ENCODE measurements around the gene RXRA.
A peak's percentile ranks its signal among the peaks of the same experiment; 100 is the strongest.

Gene RXRA

DNA sequence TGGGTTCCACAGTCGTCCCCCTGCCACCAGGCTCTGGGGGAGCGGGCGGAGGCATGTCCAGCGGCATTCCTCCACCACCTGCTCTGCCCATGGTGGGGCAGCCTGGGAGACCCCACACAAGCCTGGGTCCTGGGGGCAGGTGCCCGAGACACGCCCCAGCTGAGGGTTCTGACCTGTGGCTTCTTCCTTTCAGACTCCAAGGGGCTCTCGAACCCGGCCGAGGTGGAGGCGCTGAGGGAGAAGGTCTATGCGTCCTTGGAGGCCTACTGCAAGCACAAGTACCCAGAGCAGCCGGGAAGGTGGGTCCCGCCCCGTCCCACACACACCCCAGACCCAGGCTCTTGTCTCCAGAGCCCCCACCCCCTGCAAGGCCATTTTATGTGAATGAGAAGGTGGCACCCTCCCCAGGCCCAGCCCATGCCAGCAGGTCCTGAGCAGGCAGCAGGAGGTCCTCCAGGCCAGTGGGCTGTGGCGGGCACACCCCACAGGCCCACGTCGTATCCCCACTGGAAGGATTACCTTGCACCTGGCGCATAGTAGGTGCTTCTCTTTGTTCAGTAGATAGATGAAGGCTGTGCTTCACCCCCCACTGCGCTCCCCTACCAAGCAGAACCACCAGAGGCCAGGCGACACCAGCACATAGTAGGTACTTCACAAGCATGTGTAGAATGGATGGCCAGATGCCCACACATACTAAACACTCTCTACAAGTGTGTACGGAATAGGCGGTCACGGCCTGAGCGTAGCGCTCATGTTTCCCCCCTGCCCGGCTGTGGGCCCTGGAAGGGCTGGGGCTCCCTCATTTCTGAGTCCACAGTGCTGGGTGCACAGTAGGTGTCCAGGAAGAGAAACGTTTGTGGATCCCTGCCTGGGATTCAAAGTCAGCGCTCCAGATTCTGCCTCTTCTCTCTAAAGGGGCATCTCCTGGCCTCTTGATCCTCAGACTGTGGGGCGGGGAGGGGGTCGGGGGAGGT, 107.9 kb downstream of the RXRA start:
- no peak for DNase-seq (ENCODE audit: low read depth in 2 of 2)

DNA sequence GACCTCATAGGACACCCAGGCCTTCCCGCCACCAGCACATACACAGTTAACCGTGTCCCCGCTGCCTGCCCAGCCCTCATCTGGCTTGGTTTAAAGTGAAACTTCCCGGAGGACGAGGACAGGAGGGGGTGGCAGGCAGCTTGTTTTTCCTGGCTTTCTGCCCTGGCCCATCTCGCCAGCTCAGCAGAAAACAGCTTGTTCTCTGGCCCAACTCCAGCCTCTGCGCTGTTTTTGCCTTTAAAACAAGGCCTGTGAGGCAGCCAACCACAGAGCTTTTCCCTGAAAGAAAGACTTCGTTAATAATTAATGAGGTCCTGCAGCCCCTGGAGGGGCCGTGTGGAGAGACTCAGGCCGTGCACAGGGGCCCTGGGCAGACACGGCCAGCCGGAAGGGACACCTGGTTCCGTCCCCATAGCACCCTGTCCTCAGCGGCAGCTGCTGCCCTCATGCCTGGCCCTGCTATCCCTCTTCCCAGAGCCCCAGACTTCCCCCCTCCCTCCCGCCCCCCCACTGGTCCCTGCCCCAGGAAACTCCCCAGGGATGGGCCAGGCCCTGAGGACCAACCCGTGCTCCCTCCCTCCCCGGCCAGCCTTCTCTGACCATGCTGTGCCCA, 108.7 kb downstream of the RXRA start:
- DNase-seq (ENCODE audit: low read depth in 2 of 2) = peak; percentile 93 to 94

DNA sequence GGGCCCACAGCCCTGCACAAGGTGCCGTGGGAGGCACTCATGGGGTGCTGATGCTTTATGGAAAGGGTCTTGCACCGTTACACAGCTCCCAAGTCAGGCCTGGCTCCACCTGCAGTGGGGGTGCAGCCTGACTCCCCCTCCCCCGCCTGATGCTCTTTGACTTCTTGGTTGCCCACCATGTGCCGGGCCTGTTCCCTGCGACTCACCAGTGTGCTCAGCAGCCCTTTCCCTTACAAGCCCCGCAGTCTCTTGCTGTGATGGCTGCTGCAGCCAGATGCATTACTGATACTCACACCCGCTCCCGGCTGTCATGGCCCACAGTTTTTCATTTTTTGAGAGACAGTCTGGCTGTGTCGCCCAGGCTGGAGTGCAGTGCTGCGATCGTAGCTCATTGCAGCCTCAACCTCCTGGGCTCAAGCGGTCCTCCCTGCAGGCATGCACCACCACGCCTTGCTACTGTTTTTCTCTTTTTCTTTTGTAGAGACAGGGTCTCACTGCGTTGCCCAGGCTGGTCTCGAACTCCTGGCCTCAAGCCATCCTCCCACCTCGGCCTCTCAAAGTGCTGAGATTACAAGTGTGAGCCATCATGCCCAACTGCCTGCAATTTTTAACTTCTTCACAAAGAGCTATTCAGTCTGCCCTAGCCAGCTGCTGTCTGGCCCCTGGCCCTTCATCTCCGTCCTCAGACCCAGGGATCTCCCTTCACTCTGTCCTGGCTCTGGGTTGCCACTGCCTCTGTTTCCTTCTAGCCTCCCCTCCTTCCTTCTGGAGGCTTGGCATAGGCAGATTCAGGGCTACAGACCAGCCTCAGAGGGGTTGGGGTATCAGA, 109.5 kb downstream of the RXRA start:
- DNase-seq (ENCODE audit: low read depth in 2 of 2) = no peak

DNA sequence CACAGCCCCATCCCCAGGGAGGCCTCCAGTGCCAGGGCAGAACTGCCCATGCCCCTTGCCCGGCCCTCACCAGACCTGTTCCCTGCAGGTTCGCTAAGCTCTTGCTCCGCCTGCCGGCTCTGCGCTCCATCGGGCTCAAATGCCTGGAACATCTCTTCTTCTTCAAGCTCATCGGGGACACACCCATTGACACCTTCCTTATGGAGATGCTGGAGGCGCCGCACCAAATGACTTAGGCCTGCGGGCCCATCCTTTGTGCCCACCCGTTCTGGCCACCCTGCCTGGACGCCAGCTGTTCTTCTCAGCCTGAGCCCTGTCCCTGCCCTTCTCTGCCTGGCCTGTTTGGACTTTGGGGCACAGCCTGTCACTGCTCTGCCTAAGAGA, 110.1 kb downstream of the RXRA start:
- no peak for DNase-seq (ENCODE audit: low read depth in 2 of 2)

DNA sequence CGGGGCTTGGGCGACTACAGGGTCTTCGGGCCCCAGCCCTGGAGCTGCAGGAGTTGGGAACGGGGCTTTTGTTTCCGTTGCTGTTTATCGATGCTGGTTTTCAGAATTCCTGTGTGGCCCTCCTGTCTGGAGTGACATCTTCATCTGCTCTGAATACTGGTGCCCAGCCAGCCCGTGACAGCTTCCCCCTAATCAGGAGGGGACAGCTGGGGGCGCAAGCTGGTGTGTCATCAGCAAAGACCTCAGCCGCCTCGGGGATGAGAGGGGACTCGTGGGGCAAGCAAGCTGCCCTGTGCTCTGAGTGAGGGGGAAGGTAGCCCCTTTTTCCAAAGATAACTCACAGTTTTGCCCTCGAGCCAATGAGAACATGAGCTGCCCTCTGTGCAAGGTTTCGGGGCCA, 110.7 kb downstream of the RXRA start:
- no peak for DNase-seq (ENCODE audit: low read depth in 2 of 2)

DNA sequence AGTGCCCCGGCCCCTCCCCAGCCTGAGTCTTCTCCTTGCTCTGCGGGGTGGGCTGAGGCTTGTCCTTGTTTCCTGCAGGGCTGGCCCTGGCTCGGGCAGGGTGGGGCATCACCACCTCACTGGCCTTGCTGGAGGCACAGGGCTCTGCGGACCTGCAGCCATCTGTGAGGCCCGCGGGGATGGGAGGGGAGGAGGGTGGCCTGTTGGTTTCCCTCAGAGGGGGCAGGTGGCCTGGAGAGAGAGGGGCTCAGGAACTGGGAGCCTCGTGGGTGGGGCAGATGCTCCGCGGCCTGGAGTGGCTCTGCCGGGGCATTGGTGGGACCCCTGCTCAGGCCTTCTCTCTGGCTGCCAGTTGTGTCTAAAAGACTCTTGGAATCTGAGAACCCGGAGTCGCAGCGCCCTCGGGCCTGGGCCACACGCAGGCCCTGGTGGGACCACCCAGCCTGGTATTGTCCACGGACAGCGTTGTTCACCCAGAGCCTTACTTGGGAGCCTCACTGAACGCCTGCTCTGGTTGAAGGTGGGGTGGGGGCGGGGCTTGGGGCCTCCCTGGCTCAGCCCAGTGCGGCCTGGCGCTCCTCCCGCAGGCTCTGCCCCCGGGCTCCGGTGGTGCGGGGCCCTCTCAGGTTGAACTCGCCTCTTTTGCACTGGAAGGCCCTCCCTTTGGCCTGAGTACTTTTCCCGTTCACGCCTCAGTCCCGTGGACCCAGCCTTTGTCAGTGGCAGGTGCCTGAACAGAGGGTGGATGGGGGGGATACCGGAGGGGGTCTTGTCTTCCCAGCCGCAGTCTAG, 111.3 kb downstream of the RXRA start:
- DNase-seq (ENCODE audit: low read depth in 2 of 2) = no peak

DNA sequence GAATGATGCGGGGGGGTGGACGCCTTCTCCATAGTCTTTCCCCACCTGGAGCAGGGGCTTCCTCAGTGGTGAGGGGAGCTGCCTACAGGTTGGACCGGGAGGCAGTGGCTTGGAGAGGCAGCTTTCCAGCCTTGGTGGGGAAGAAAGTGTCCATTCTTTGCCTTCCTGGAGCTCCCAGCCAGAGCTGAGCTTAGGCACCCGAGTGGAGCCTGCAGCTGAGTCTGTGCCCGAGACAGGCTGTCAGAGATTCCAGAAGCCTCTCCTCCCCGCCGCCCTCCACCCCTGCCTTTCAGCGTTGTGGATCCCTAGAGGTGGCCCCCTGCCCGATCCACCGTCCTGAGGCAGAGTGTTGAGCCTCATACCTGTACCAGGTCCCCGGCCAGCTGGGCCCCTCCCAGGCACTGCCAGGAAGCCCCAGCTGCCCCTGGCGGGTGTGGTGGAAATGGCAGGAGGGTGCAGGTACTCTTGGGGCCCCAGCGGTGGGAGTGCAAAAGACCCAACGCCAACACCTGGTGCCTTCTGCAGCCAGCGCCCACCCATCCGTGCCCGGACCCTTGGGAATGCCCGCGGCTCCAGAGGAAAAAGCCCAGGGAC, 112.0 kb downstream of the RXRA start:
- DNase-seq (ENCODE audit: low read depth in 2 of 2) = no peak

DNA sequence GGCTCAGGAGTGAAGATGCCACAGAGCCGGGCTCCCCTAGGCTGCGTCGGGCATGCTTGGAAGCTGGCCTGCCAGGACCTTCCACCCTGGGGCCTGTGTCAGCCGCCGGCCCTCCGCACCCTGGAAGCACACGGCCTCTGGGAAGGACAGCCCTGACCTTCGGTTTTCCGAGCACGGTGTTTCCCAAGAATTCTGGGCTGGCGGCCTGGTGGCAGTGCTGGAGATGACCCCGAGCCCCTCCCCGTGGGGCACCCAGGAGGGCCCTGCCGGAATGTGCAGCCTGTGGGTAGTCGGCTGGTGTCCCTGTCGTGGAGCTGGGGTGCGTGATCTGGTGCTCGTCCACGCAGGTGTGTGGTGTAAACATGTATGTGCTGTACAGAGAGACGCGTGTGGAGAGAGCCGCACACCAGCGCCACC, 113.1 kb downstream of the RXRA start:
- no peak for DNase-seq (ENCODE audit: low read depth in 2 of 2)

DNA sequence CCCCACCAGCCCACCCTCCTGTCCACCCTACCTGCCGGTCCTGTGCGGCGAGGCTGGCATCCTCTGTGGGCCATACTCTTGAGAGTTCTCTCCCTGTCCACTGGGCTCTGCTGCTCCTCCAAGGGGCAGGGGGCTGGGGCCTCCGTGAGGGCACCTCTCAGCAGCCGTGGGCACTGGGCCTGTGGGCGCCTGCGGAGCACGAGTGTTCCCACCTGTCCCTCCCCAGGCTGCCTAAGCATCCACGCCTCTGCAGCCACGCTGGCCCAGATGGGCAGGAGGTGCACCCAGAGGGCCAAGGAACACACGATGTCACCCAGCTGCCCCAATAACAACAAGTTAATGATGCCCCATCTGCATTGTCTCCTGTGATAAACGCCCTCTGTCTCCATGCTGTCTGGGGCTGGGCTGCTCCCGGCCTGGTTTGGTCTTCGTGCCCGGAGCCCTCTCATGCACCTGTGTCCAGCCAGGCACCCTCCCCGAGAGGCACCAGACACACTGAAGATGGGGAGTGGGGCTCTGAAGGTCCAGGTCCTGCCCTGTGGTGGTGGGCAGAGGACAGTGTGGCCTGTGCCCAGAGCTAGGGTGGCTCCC, 114.5 kb downstream of the RXRA start:
- DNase-seq (ENCODE audit: low read depth in 2 of 2) = no peak

DNA sequence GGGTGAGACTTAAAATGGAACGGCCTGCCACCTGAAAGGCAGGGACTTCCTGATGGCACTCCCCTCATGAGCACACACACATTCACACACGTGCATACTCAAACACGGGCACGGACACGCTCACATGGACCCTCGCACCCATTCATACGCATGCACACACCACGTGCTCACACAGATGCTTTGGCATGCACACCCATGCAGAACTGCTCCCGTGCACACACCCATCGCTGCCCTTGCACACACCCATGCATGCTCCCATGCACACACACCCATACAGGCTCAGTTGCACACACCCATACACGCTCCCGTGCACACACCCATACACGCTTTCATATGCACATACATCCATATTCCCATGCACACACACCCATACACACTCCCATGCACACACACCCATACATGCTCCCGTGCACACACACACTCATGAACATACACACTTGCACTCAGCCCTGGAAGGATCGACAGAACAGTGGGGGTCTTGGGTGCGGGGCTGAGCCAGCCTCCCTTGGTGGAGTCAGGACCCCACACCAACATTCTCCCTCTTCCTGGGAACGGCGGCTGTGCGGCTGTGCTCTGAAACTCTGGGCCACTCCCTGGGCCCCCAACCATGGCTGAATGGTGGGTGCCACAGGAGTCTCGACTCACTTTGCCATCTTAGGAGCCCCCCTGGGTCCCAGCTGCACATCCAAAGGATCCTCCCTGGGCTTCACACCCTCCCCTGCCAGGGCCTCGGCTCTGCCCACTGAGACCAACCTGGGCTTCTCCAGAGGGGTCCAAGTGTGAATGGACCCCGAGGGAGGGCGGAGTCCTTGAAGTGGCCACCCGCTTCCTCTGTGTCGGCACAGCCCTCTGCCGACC, 115.2 kb downstream of the RXRA start:
- DNase-seq (ENCODE audit: low read depth in 2 of 2) = no peak

DNA sequence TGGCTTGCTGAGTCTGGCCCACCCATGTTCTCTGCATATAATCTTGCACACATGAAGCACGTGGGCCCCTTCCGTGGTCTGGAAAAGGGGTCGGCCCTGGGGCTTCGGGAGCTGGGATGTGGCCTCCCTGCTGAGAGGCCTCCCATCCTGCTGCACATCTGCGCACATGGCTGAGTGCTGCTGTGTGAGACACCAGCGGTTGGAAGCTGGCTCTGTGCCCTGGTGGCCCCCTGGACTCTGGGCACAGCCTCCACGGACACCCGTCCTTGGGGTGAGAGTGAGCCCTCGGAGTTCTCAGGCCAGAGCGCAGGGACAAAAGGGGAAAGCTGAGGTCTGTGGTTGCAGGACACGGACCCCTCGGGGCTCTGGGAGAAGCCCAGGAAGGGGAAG, 115.8 kb downstream of the RXRA start:
- no peak for DNase-seq (ENCODE audit: low read depth in 2 of 2)

DNA sequence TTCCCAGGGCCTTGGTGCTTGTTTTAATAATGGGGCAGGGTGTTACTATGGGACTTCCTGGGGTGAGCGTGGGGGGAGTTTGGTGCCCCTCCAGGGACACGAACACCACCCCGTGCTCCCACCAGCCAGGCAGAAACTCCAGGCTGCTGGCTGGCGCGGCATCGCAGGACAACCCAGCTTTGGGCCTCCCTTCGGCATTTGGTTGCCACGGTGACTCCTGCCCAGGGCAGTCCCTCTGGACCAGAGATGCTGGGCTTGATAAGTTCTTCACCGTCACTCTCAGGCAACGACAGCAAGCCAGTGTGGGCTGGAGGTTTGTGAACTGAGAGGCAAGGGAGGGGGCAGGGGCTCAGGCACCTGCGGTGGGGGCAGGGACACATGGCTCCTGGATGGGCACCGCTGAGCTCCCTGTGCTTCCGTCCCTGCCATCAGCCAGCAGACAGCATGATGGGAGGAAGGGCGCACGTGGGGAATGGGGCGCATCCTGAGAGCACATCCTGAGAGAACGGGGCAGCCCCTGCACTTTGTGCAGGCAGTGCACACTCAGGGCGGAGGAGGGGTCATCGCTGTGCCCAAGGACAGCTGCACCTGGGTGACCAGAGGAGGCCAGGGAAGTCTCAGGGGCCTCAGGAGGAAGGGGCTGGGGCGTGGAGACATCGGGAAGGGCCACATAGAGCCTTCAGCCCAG, 116.4 kb downstream of the RXRA start:
- DNase-seq (ENCODE audit: low read depth in 2 of 2) = no peak

DNA sequence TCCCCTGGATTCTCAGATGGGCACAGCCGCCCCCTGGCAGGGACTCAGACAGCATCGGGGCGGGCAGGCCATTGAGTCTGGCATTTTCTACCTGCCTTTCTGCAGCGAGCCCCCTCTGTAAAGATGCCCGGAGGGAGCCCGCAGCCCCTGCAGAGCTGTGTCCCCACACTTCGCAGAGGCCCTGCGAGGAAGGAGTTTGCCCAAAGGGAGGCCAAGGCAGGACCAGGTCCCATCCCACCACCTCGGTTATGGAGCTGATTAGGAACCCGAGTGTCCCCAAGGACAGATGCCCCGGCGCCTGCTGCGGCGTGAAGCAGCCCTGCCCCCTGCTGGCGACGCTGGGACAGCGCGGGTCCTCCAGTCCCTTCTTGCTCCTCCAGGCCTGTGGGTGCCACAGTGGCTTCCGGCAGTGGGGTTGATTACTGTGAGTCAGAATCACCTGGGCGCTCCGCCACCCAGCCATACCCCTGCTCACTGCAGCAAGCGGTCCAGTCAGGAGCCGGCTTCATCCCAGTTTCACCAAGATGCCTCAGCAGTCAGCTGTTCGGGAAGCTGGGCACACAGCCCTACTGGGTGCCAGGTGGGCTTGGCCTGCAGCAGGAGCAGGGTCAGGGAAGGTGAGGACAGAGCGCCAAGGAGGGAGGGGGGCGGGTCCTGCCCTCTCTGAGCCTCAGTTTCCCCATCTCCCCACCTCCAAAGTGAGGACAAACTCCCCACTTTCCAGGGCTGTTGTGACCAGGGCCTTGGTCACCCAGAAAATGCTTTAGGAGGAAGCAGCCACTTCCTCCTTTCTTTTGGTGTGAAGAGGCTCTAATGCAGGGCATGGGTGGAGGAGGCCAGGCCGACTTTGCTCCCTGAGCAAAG, 117.2 kb downstream of the RXRA start:
- DNase-seq (ENCODE audit: low read depth in 2 of 2) = peak; percentile 51 to 56

DNA sequence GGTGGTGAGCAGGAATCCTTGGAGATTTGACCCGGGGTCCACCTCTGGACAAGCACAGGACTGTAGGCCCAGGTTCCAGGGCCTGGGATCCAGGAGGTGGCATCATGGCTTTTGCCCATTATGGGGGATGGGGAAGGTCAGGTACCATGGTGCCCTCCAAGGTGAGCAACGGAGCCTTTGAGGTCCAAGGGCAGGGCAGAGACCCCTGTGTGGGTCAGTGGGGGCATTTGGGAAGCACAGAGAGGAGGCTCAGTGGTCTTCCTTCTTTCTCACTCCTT, 117.7 kb downstream of the RXRA start:
- DNase-seq (ENCODE audit: low read depth in 2 of 2) = no peak

DNA sequence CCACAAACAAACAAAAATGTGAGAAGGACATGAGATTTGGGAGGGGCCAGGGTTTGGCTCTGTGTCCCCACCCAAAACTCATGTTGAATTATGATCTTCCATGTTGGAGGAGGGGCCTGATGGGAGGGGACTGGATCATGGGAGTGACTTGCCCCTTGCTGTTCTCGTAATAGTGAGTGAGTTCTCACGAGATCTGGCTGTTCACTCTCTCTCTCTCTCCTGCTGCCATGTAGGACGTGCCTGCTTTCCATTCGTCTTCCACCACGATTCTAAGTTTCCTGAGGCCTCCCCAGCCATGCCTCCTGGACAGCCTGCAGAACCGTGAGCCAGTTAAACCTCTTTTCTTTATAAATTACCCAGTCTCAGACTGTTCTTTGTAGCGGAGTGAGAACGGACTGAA, 118.7 kb downstream of the RXRA start:
- DNase-seq (ENCODE audit: low read depth in 2 of 2) = no peak

DNA sequence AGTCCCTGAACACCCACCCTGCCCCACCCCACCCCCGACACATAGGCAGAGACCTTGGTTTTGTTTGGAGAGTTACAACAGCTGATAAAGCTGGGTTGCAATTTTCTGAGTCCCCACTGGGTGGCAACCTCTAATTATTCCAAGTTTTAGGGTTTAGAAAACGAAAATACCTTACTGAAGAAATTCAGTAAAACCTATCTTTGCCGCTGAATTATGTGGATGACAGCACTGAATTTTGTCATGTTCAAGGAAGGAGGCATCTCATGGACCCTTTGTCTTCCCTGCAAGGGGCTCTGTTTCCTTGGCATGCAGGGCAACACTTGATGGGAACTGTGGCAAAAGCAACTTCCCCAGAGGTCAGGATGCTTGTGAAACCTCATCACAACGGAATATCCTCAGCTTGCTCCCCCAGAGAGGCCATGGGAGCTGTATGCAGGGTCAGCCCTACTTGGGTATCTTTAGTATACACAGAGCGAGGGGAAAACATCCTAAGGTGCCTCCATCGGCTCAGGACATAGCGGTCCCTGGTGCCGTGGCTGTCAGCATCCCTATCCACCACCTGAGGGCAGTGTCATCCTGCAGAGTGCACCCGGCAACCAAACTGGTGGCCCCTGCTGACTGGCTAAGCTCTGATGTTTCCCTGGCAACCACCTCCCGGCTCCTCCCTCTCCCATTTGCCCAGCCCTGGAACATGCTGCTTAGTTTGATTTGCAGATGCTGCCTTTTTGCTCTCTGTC, 123.1 kb downstream of the RXRA start:
- DNase-seq (ENCODE audit: low read depth in 2 of 2) = peak; percentile 83 to 84

DNA sequence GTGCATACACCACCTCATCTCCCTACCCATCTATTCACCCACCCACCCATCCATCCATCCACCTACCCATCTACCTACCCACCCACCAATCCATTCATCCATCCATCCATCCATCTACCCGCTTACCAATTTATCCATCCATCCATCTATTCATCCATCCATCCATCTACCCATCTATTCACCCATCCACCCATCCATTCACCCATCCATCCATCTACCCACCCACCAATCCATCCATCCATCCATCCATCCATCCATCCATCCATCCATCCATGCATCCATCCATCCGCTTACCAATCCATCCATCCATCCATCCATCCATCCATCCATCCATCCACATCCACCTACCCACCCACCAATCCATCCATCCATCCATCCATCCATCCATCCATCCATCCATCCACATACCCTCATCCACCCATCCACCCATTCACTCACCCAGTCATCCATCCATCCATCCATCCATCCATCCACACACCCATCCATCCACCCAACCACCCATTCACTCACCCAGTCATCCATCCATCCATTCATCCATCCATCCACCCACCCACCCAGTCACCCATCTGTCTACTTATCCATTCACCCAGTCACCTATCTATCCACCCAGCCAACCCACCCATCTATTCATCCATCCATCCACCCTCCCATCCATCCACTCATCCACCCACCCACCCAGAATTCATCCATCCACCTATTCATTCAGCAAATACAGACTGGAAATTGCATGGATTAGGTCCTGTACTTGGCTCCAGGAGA, 125.6 kb downstream of the RXRA start:
- no peak for DNase-seq (ENCODE audit: low read depth in 2 of 2)

All from fibroblast of skin of left biceps (primary cell).